Measurements from ENCODE around the gene SMIM38.

The SMIM38 gene

DNA sequence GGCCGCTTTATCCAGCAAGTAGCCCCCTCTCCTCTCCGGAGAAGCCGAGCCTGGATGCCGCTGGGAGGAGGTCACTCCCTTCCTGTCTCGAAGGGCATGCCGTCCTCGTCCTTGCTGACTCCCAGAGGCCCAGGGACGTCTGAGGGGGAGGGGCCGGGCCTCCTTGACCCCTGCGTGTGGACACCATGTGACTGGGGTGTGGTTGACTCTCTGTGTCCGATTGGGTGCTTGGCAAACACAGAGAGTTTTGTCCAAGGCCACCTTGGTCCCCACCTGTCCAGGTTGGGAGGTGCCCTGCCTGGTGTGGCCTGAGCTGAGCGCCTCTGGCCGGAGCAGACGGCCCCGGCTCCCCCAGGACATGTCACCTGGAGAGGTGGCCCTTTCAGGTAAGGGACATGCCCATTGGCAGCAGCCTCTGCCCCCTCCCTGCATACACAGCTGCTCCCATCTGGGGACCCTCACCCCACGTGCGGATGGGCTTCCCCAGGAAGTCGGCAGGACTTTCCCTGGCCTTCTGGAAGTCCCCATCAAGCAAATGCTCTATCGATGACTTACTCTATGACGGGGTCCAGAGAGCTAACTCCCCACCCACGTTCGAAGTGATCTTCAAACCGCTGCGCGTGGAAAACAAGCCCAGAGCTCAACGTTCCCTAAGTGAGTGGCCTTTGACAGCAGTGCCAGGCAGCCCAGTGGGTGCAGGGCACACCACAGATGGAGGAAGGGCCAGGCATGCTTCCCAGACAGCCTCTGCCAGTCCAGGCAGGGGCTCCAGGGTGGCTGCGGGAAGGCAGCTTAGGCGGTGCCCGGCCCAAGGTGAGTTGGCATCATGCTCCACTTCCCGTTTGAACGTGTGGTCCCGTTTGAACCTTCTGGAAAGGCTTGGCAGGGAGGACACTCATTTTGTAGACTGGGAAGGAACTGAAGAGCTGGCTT, at the start of gene SMIM38:
TSS of gene SMIM38 (plus strand) at position 634 of the 933 bp plus-strand sequence. CDS start 1,912 bp downstream, outside the sequence.
- no peak for DNase-seq

DNA sequence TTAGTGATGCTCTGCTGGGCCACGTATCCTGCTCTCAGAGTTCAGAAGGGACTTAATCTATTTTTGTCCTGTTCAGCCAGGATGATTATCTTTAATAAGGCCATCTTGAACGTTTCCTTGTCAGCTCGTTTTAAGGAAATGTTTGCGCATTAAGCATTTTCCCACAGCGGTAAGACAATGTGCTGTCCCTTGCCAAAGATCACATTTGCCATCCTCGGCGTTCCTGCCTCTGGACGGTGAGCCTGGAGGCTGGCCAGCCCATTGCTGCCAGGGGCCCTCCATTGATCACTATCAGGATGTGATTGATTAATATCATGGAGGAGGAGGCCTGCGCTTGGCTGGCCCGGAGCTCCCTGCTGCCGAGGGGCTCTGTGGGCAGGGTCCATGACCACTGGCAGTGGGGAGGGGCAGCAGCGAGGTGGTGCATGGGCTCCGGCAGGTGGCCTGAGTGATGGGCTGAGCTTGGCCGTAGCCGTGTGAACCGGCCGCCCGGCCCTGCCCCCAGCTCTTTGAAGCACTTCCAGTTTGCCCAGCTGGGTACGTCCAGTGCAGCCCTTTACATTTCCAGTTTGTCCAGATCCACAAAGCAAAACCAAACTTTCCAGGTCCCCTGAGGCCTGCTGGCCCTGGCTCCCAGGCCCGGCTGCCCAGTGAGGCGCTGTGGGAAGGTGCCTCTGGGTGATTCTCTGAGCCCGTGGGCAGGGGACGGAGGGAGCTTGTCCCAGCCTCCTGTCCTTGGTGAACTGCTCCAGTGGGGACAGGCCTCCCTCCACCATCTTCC, 49.5 kb upstream of the SMIM38 start:
- DNase-seq, result no peak

DNA sequence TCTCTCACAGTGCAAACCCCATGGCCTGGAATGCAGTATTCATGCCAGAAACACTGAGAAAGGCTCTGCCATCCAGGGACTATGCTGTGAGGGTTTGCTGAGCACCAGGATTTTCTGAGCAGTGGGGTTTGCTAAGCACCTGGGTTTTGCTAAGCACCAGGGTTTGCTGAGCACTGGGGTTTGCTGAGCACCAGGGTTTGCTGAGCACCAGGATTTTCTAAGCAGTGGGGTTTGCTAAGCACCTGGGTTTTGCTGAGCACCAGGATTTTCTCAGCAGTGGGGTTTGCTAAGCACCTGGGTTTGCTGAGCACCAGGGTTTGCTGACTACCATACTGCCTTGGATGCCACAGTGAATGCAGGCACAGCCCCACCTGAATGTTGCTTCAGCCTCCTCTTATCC, 48.3 kb upstream of the SMIM38 start:
- no peak for DNase-seq

DNA sequence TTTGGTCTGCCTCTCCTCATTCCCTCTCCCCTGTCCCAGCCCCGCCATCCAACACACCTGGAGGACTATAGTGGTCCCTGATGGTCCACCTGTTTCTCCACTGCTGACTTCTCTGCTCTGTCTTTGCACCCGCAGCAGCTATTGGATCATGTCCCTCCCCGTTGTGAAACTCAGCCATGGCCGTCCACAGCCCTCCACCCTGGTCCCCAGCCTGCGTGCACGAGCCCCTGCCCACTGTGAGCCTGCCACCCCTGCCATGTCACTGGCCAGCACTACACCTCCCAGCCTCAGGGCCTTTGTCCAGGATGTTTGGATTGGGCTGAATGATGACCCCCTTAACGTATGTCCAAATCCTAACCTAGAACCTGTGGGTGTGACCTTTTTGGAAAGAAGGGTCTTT, 47.7 kb upstream of the SMIM38 start:
- DNase-seq, result no peak

DNA sequence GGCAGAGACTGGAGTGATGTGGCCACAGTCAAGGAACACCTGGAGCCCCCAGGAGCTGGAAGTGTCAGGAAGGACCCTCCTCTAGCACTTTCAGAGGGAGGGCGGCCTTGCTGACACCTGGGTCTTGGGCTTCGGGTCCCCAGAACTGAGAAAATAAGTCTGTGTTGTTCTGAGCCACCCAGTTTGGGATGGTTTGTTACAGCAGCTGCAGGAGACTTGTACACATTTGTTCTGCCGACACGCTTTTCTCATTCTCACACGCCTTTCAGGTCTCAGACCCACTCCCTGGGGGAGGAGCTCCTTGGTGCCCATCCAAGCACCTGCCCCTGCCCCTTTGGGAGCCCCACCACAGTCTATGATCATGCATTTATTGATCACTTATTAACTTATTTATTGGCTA, 47.2 kb upstream of the SMIM38 start:
- DNase-seq, result no peak

DNA sequence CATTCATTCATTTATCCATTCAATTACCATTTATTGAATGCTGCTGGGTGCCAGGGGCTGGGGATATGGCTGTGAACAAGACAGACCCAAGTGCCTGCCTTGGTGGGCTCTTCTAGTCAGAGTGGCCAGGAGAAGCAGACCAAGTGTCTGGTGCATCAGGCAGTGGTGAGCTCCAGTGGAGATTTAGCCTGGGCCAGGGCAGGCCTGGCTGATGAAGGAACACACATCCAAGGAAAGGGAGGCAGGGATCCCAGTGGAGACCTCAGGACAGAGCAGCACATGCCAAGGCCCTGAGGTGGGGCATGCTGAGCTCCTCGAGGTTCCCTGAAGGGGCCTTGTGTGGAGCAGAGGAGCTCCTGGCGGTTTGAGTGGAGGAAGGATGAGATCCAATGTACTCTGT, 46.6 kb upstream of the SMIM38 start:
- DNase-seq, result no peak

DNA sequence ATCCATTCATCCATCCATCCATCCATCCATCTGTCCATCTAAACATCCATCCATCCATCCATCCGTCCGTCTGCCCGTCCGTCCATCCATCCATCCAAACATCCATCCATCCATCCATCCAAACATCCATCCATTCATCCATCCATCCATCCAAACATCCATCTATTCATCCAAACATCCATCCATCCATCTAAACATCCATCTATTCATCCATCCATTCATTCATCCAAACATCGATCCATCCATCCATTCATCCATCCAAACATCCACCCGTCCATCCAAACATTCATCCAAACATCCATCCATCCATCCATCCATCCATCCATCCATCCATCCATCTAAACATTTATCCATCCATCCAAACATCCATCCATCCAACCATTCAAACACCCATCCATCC, 45.3 kb upstream of the SMIM38 start:
- DNase-seq, result no peak

DNA sequence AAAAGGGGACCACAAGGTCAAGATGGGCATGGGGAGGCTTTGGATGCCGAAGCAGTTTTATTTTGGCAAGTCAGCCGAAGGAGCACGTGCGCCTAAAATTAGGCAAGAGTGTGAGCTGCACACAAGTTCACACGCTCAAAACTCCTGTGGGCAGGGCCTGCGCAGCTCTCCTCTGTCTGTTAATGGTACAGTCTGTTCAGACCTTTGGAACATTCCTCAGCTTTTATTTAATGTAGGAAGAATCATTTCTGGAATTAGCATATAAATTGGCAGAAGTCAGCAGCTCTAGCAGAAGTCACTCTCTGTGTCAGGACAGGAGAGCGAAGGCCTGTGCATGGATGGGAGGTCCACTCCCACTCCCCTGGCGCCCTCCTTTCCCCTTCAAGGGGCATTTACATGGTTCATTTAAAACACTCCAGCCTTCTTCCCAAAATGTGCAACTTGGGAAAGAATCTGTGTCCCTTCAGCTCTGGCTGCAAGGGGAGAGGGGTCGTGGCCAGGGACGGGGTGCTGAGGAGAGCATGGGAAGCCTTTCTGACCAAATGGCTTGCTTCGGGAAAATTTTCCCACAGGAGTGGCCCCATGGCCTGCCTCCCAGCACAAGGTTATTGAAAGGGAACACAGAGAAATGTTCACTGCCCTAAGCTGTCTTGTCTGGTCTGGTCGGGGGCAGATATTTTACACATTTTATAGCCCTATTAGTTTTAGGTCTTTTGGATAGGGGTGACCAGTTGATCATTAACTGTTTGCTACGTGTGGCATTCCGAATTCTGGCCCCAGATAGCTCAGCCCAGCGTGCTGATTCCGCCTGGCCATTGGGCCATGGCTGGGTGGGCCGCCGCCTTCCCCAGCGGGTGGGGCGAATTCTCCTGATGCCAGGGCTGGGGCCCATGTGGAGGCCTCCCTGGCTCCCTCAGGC, 43.9 kb upstream of the SMIM38 start:
- no peak for DNase-seq

DNA sequence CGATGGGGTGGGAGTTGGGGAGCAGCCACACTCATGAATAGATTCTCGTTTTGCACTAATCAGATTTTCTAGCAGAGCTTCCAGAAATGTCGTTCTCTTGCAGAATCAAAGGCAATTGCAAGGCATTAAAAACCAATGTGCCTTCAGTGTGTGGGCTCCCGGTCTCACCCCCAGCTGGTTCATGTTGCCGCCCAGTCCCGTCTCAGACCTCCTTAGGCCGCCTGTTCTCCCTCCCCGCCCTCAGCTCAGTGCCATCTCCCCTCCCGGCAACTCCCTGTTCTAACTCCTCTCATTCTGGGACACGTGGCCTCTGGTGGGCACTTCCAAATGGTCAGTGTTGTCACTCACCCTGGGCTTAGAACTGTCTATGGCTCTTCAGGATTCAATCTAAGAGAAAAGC, 42.5 kb upstream of the SMIM38 start:
- no peak for DNase-seq

DNA sequence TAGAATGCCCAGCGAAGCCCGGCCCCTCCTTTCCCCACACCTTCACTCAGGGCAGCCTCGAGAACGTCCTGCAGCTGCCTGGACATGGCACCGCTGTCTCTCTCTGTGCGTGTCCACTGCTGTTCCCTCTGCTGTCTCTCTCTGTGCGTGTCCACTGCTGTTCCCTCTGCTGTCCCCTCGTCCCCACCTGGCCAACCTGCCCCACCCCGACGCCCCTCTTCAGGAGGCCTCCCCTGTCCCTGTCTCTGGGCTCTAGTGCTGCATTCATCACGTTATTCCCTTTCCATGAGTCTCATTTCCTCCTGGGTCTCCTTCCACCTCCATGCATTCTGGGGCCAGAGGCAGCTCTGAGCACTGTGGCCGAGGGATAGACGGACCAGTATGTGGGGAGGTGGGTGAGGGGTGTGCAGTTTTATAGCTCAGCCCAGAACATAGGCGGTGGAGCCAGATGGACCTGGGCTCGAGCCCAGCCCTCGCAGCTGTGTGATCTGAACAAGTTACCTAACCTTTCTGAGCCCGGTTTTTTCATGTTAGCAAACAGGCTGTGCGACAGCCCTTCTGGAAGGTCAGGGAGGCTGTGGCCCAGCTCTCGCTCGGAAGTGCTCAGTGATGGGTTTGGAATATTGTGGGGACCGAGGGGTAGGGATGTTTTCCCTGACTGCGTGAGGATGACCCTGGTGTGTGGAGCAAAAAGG, 41.9 kb upstream of the SMIM38 start:
- DNase-seq, result no peak

DNA sequence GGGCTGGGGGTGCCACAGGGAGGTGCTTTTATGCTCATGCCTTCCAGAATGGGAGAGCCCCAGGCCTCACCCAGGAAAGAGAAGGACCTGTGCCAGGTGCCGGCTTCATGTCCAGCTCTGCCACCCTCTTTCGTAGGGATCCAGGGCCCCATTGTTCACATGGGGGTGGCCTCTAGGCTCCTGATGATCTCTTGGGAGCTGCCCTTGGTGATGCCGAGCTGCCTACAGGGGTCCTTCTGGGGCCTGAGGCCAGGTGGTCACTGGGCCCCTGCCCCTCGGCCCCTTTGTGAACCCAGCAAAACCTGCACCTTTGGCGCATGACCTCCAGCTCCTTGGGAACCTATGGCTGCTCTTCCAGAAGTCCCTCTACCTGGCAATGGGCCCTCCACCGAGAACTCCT, 41.4 kb upstream of the SMIM38 start:
- DNase-seq, result no peak

DNA sequence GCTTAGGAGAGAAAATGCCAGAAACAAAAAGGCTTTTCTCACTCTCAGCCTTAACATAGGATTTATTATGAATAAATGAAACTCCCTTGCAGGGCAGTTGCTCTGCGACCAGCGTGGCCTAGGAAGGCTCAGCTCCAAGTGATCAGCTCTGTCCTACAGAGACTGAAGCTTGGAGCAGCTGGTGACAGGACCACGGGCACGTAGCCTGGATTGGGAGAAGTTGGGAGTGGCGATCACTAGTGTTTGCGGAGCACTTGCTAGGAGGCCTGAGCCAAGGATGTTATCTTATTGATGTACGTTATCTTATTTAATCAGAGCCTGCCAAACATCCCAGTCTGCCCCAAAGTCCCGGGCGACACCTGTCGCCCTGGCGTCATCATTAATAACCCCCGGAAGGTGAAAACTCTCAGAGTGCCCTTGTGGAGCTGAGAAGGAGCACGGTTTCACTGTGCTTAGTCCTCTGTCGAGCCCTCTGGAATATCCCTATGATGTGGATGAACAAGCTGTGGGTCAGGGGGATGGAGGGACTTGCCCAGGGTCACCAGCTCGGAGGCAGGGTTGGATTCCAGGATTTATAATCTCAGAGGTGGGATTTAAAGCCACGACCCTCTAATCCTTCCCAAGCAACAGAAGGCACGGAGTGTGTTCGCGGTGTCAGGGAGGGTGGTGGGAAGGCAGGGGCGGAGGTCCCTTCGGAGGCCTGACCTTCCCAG, 40.8 kb upstream of the SMIM38 start:
- DNase-seq, result no peak

DNA sequence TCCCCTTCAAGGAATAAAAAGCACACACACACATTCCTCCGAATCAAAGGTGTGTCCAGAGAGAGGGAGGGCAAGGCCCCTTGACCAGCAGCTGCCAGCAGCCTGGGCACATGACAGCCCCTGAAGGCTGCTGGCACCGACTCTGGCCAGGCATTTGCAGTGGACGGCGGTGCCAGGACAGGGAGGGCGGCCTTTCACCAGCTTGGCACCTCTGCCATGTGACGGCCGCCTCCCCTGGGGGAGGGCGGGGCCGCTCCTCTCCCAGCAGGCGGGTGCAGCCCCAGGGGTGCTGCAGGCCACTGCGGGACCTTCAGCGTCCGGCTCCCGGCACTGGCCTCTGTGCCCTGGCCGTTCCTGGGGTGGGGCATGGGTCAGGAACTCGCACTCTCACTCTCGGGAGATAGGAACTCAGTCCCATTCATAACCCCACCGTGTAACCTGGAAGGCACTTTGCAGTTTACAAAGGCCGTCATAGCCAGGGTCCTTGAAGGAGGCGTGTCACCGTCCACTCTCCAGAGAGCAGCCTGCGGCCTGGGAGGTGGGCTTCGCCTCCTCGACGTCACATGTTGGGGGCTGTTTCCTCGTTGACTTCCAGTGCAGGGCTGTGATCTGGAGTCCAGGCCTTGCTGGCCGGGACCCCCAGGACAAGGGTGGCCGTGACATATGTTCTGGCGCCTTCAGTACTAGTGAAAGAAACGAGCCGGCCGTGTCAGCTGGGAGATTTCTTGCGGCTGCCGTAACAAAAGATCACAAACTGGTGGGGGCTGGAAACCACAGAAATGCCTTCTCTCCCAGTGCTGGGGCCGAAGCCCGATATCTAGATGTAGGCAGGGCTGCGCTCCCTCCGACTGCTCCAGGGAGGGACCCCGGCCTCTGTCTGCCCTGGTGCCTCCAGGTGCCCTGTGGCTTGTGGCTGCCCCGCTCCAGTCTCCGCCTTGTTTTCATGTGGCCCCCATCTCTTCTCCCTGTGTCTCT, 39.9 kb upstream of the SMIM38 start:
- no peak for DNase-seq

DNA sequence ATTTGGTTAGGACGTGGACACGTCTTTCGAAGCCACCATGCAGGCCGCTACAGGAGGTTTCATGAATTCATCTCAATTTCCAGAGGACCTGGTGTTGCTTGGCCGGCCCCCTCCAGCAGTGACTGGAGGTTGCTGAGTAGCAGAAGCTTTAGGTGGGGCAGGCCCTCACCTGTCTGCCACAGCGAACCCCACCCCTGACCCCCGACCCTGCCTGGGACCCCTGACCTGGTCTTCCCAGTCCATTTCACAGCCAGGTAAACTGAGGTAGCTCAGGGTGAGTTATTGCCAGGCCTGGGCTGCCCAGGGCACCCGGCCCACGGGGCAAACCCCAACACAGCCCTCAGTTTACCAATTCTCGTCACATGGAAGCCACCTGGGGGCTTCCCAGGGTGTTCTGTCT, 39.1 kb upstream of the SMIM38 start:
- no peak for DNase-seq

DNA sequence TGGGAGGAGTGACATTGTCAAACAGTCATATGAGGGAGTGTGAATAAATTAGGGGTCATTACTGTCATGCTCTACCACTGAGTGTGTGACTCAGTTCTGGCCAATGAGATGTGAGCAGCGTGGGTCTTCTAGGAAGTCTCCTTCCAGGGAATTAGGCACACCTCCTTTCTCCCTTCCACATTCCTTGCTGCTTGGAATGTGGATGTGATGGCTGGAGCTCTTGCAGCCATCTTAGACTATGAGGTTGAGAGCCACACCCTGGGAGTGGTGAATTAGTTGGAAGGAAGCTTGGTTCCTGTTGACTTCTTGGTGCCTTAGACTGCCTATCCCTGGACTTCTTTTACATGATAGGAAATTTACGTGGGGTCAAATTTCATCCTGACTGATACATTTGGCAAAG, 36.5 kb upstream of the SMIM38 start:
- no peak for DNase-seq

DNA sequence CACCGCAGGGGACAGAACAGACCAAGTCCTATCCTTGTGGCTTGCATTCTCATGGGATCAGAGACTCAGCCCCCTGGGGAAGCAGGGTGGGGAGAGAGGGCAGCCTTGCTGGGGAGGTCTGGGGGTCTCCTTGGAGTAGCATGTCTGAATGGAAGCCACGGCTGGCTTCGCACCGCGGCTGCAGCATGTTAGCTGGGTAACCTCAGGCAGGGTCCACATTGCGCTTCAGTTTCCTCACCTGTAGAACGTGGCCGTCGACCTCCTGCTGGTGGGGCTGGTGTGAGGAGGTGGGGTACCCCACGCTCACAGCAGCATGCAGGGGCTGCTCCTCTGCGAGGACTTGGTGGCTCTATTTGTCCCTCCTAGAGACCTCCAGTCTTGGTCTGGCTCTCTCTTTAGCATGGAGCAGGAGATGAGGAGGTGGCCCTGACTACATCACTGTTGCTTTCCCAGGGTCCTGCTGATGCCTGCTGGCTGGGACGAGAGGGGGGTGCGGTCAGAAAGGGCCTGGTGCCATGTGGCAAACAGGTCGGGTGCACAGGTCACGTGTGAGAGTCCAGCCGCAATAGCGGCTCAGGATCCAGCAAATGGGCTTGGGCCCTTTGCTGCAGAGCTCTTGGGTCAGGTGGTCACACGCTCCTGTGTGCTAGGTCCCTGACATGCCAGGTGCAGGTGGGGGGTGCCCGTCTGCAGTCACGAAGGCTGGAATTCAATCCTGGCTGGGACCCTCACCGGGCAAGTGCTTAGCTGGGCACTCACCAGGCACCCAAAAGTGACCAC, 35.4 kb upstream of the SMIM38 start:
- DNase-seq, result no peak

DNA sequence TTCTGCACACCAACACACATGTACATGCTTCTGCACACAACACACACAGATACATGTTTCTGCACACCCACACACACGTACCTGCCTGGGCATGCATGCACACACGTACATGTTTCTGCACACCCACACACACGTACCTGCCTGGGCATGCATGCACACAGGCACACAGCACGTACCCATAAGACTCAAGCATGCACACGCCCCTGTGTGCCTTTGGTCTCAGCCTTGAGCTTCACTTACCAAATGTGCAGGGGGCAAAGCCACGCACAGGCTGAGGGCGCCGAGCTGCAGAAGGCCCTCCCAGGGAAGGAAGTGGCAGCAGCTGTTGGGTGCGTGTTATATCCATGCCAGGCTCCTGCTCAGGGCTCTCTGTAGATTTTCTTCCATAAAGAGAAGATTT, 34.7 kb upstream of the SMIM38 start:
- DNase-seq, result no peak

DNA sequence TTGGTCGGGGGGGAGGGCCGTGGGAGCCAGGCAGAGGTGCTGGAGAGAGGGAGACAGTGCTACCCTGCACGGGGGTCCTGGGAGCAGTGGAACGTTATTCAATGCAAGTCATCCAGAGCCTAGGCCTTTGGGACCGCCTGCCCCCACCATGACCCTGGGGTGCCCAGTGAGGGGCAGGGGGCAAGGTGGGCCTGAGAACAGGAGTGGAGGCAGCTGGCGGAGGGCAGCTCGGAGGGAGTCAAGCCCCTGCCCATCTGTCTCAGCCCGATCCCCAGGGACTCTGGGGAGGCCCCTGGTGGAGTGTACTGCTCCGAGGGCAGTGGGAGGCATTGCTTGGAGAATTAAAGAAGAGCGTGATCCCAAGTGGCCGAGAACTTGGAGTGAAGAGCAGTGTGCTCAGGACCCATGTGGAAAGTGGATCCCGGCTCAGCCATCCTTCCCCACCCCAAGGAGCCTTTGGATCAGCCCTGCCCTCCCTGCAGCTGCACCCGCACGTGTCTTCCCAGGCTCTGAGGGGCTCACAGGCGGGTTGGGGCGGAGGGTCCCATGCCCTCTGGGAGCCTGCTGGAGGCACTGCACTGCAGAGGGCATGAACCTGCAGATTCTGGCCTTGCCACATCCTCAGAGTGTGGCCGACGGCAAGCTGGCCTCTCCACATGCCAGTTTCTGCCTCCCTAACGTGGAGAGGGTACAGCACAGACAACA, 34.0 kb upstream of the SMIM38 start:
- no peak for DNase-seq

DNA sequence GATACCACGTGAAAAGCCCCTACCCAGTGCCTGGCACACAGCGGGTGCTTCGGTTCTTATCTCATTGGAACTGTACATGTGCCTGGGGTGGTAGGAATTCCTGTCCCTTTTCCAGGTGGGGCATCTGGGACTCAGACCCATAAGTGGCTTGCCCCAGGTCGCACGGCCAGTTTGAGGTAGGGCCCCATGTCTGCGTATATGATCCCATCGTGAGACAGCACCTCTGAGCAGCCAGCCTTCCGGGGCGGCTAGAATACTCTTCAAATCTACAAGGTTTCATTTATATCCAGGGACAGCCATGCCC, 33.5 kb upstream of the SMIM38 start:
- no peak for DNase-seq
